ENCODE data around the gene OR1Q1.
"Not testable (repeated sequence)": the region's sequence is repeated elsewhere in the genome, so short reads cannot be mapped to it uniquely, and the experiment has no call there.

The OR1Q1 gene, protein sequence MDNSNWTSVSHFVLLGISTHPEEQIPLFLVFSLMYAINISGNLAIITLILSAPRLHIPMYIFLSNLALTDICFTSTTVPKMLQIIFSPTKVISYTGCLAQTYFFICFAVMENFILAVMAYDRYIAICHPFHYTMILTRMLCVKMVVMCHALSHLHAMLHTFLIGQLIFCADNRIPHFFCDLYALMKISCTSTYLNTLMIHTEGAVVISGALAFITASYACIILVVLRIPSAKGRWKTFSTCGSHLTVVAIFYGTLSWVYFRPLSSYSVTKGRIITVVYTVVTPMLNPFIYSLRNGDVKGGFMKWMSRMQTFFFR

DNA sequence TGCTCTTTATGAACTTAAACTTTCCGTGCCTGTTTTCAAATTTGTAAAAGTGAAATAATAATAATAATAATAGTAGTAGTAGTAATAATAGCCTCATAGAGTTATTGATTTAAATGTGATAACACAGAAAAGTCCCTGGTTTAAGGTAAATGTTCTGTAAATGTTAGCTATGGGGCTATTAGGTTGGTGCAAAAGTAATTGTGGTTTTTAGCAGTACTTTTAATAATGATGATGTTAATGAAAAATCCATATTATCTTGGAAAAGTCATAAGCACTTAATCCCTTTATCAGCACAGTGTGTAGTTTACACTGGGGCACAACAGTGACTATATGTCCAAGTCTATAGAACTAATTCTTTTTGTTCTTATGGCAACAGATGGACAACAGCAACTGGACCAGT lies at the start of gene OR1Q1:
OR1Q1 (plus strand) TSS at position 377 of the 400 bp plus-strand sequence; CDS start at position 377, 0 bp downstream.
- no peak for DNase-seq

DNA sequence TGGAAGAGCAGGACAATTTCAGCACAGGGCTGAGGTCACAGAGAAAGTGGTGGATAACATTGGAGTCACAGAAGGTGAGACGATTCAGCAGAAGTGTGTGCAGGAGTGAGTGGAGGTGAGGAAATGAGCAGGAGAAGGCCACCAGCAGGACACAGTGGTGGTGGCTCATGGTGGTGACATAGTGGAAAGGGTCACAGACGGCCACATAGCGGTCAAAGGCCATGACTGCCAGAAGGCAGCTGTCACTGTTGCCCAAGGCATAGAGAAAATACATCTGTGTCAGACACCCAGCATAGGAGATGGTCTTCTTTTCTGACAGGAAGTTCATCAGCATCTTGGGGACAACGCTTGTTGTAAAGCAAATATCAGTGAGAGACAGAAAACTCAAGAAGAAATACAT lies 46.6 kb upstream of the OR1Q1 start:
- DNase-seq, result no peak

DNA sequence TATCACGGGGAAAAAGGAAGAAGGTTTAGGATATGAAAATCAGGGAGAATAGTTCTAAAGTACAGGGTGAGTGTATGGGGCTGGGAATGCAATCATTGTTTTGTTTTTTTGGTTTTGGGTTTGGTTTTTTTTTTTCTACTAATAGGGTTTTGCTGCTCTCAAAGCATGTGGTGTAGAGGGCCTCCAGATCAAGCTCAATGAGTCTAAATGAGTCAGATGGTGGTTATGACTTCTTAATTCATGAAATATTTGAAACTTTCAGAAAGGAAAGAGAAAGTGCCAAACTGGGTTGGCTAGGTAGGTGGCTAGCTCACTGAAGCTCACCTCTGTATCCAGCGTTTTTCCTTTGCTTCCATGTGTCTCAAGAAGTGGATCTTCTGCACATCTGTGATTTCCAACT lies 42.1 kb upstream of the OR1Q1 start:
- no peak for DNase-seq

DNA sequence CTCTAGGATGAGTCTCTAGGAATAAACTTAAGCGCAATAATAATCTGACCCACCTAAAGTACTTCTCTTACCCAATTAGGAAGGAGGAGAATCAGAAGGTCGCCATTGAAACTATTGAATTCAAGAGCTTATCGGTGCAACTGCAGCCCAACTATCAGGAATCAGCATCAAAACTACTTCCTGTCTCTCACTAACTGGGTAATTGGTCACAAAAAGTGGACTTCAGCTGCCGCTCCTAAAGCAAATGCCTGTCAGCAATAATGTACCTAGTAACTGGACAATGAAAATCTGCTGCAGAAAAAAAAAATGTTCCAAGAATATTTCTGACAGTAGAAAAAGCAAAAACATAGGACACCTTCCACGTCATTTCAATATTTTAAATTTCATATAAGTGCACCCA lies 34.7 kb upstream of the OR1Q1 start:
- DNase-seq, result no peak

DNA sequence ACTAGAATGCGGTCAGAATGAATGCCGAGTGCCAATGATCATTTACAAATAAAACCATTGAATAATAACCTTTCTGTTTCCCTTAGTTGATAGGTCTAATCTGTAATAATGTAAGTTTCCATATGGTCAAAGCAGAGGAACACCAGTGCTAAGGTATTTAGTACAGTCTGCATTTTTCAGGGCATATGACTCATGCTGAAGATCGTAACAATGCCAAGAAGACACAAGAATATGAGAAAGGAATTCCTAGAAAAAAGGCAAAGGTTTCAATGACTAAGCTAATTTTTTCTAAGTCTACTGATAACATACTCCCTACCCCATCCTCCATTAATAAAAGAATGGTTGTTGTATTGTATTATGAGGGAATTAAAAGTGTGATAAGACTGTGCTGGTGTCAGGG lies 34.2 kb upstream of the OR1Q1 start:
- DNase-seq, result no peak

DNA sequence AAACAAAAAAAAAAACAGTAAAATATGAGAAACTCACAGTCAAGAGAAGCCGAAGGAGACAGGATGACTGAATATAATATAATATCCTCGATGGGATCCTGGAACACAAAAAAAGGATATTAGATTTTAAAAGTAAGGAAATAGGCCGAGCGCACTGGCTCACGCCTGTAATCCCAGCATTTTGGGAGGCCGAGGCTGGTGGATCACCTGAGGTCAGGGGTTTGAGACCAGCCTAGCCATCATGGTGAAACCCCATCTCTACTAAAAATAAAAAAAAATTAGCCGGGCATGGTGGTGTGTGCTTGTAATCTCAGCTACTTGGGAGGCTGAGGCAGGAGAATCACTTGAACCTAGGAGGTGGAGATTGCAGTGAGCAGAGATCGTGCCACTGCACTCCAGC lies 31.3 kb upstream of the OR1Q1 start, which contains the start of gene OR1L8:
OR1L8 (minus strand) TSS at position 101 of the 400 bp plus-strand sequence. CDS start 14,907 bp downstream, outside the sequence.
- not testable (repeated sequence) for DNase-seq

DNA sequence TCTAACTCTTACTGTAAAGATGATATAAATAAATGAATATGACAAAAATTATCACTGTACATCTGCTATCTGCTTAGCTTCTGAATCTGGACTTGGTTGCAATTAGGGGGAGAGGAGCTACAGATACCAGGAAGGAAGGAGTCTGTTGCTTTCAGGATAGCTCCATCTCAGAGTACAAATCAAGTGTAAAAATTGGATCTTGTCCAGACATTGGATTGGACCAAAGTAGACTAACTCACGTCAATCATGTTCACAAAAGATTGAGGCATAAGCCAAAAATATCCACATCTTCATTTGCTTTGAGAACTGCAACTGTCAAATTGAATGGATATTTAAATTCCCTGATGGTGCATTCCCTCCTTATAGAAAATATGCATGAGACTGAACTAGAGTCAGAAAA lies 8.8 kb upstream of the OR1Q1 start:
- no peak for DNase-seq

DNA sequence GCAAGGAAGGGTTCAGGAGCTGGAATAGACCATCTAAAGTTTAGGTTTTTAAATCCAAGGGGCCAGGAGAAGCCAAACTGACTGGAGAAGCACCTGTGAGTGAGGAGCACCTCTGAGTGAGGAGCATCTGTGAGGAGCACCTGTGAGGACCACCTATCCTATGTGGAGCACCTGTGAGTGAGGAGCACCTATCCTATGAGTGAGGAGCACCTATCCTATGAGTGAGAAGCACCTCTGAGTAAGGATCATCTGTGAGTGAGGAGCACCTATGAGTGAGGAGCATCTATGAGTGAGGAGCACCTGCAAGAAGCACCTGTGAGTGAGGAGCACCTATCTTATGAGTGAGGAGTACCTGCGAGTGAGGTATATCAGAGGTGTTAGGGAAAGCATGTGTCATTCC lies 8.0 kb upstream of the OR1Q1 start:
- DNase-seq, result no peak

DNA sequence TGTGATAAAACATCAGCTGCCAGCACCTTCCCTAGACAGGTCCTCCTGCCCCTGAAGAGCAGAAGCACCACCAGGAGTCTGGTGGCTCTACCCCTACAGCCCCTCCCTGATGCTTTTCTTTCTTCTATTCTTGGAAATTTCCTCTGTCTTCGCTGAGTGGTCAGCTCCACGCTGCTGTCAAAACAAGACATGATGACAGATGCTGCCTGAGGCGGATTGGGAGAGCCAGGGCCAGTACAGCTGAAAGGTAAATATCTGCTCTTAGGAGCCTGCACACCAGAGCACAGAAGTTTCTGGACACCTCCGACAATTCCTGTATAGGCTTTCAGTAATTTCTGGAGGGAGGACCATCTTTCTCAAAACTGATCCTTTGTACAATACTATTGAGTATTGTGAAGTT lies 4.7 kb upstream of the OR1Q1 start:
- DNase-seq, result no peak

DNA sequence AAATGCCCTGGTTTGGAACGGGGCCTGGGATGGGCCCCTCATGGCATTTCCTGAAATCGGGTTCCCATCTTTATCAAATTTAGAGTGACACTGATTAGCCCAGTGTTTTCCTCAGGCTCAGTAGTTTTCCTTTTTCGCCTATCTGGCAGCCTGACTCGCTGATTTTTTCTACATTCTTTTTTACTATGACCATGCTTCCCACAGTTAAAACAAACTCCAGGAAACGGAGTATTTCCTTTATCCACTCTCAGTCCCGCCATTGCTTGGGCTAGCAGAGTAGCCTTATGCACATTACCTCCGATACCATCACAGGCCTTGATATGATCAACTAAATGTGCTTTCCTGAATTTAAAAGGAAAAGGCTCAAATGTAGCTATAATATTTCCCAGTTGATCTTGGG lies 5.5 kb downstream of the OR1Q1 start:
- no peak for DNase-seq

DNA sequence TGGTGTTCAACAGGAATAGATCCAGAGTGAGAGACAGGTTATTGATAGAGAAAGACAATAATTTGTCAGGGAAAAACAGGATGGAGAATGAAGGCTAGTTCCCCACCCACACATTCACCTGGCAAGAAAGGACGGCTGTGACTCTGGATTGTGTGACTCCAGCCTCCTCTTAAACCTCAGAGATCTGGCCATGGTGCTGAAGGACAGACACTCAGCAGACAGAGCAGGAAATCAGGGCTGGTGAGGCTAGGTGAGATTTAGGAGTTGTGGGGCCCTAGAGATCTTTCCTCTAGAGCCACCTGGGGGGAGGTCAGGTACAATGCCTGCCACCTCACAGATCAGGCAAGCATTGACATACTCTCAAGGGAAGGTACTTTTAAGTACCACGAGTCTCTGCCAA lies 27.7 kb downstream of the OR1Q1 start:
- DNase-seq, result no peak

DNA sequence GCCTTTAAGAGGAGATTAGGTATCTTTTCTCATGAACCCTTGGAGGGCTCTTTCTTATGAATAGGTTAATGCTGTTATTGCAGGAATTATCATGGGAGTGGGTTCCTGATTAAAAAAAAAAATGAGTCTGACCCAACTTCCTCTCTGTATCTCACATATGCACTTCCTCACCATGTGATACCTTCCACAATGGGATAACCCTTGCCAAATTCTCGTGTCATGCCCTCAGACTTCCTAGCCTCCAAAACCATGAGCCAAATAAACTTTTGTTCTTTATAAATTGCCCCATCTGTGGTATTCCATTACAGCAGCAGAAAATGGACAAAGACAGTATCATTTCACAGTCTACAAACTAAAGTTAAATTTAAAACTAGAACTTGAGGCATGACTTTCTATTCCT lies 41.8 kb downstream of the OR1Q1 start:
- no peak for DNase-seq

DNA sequence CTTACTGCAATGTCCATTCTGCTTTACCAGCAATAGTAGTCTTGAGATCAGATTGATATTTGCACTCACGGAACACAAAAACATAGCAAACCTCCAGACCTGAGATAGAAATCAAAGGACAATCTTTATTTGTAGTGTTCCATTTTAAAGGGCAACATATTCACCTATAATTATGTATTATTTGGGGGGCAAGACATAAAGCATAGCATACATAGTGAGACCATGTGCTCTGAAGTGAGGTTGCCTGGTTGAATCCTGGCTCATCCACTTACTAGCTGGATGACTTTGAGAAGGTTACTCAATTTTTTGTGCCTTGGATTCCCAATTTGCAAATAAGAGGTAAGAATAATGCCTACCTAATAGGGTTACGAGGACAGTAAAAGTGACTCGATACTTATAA lies 43.0 kb downstream of the OR1Q1 start, which contains the start of gene OR1B1:
OR1B1 (minus strand) TSS at position 101 of the 400 bp plus-strand sequence.
- DNase-seq, result no peak

DNA sequence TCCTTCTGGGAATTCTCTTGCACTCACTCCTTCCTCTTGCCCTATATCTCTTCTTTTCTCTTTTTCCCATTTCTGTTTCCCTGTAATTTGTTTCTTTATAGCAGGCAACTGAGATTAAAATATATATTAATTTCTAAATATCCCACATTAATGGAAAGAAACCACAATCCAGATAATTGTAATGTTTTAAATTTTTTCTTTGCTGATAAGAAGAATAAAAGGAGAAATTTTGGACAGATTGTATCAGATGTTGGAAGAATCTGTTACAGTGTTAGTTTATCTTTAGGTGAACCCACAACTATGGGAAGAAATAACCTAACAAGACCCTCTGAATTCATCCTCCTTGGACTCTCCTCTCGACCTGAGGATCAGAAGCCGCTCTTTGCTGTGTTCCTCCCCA lies 46.9 kb downstream of the OR1Q1 start, which contains the start of gene OR1L1:
OR1L1 (plus strand) TSS at position 301 of the 400 bp plus-strand sequence; CDS start at position 301, 0 bp downstream.
- DNase-seq, result no peak

Measured in GDM1 (cell line).